K562 (cell line): Measurements from ENCODE around the gene MLH1. TPM values are rescaled to one million over a fixed set of nuclear protein-coding genes. Genes with fewer than 3 reads are reported as not detected.

Experiments used
- ATAC-seq: fragments of 200-7000 bp; cut with Tn5 transposase; 3 replicates; pipeline ENCODE4 v1.9.1; 2020; ENCODE audit warnings: moderate library complexity
- BruUV-seq: library from RNA; stranded (reverse); fragments of 400-500 nt; replicated peaks from 2 replicates; lab custom pipeline; 2021; lab: Mats Ljungman, UMichigan
- CTCF ChIA-PET: fragments of 300-600 bp; formaldehyde crosslinking; extraction: SDS; loops from one replicate; lab custom pipeline; 2021; ENCODE audit warnings: low intra/inter-chr PET ratio; lab: Yijun Ruan, JAX
- POLR2A ChIA-PET: fragments of 300-600, 350-650 bp; sonication (Branson Sonifier 250); formaldehyde crosslinking; extraction: SDS; loops from one replicate; lab custom pipeline; 2021; ENCODE audit warnings: antibody characterized with exemption, inconsistent platforms; lab: Yijun Ruan, JAX
- DNase-seq, 4 experiments: peaks; one replicate each; pipeline versions ENCODE4 v3.0.0 to v3.0.0-alpha.2; 2011 to 2018; ENCODE audit warnings: low spot score in 3 of 4, mixed read lengths in 3 of 4; ENCODE audit errors: extremely low read depth in 1 of 4
- FAIRE-seq: peaks from 2 replicates; lab custom pipeline; 2011; peaks lifted over from hg19 to GRCh38; lab: Jason Lieb, UNC
- H2AFZ ChIP-seq: 2 replicates; pipeline ENCODE4 v1.6.0; 2011; ENCODE audit warnings: low read depth, low read length, control low read depth, inconsistent platforms
- H3K27ac ChIP-seq: fragments of 200-600 bp; 3 replicates; pipeline ENCODE4 v1.8.0; 2011; ENCODE audit warnings: low read depth, mild to moderate bottlenecking, control low read depth, inconsistent platforms, low read length, moderate library complexity, mixed read lengths; ENCODE audit errors: extremely low read depth
- H3K27me3 ChIP-seq, 2 experiments: fragments of 300-600 bp in 1 of 2; 2 replicates in 1 of 2; 3 replicates in 1 of 2; pipeline versions ENCODE4 v1.6.0 to v1.8.0; 2011; ENCODE audit warnings: inconsistent platforms in 2 of 2, low read length in 2 of 2, mild to moderate bottlenecking in 1 of 2, mixed read lengths in 1 of 2, moderate library complexity in 1 of 2; ENCODE audit not compliant: control insufficient read depth in 2 of 2, insufficient read depth in 2 of 2
- H3K36me3 ChIP-seq: fragments of 300-600 bp; 3 replicates; pipeline ENCODE4 v1.8.0; 2011; ENCODE audit warnings: mild to moderate bottlenecking, low read length, inconsistent platforms; ENCODE audit not compliant: control insufficient read depth, insufficient read depth
- H3K4me1 ChIP-seq, 2 experiments: fragments of 200-600 bp in 1 of 2; replicated peaks in 1 of 2; 2 replicates in 1 of 2; 3 replicates in 1 of 2; pipeline versions ENCODE4 v1.5.1 to v1.8.0; 2011; ENCODE audit warnings: inconsistent platforms in 2 of 2, low read length in 2 of 2, mild to moderate bottlenecking in 1 of 2, mixed read lengths in 1 of 2, moderate library complexity in 1 of 2; ENCODE audit not compliant: control insufficient read depth in 2 of 2, insufficient read depth in 2 of 2
- H3K4me2 ChIP-seq: 2 replicates; pipeline ENCODE4 v1.6.1; 2011; ENCODE audit warnings: low read length, control low read depth, inconsistent platforms, mixed read lengths; ENCODE audit not compliant: insufficient read depth
- H3K4me3 ChIP-seq: fragments of 200-600 bp; sonication (generic), shearing (Covaris generic); 2 replicates; pipeline ENCODE4 v1.5.1; 2016; ENCODE audit warnings: control low read depth, inconsistent platforms
- H3K79me2 ChIP-seq: fragments of 200-600 bp; 3 replicates; pipeline ENCODE4 v1.8.0; 2011; ENCODE audit warnings: low read length, inconsistent platforms; ENCODE audit not compliant: control insufficient read depth, insufficient read depth
- H3K9ac ChIP-seq, 2 experiments: 2 replicates each; pipeline versions ENCODE4 v1.6.0 to v1.6.1; 2011; ENCODE audit warnings: low read depth in 2 of 2, low read length in 2 of 2, control low read depth in 1 of 2, inconsistent platforms in 1 of 2, mild to moderate bottlenecking in 1 of 2, mixed read lengths in 1 of 2; ENCODE audit not compliant: insufficient read depth in 1 of 2
- H3K9me1 ChIP-seq: one replicate; pipeline ENCODE4 v1.6.0; 2011; ENCODE audit warnings: inconsistent platforms, mild to moderate bottlenecking, low read length, moderate library complexity; ENCODE audit not compliant: control insufficient read depth, insufficient read depth
- H3K9me3 ChIP-seq: replicated peaks from 2 replicates; pipeline ENCODE4 v1.5.1; 2011; ENCODE audit warnings: low read depth, low read length, inconsistent platforms; ENCODE audit not compliant: control insufficient read depth, insufficient read depth
- H4K20me1 ChIP-seq: replicated peaks from 2 replicates; pipeline ENCODE4 v1.6.1; 2011; ENCODE audit warnings: low read length, inconsistent platforms, mixed read lengths; ENCODE audit not compliant: control insufficient read depth, insufficient read depth
- BACH1 ChIP-seq: fragments of 200-800 bp; sonication (Bioruptor generic); IDR thresholded peaks from 2 replicates; pipeline ENCODE4 v1.6.1; 2016; ENCODE audit warnings: missing genetic modification characterization, missing compliant biosample characterization
- HIVEP1 ChIP-seq: fragments of 250-450 bp; sonication (Bioruptor Pico); IDR thresholded peaks from 2 replicates; pipeline ENCODE4 v1.4.0; 2020; ENCODE audit warnings: mild to moderate bottlenecking
- HMGN3 ChIP-seq: IDR thresholded peaks from 2 replicates; pipeline ENCODE4 v1.6.1; 2011; ENCODE audit warnings: borderline replicate concordance, low read depth, mild to moderate bottlenecking, mixed read lengths, low read length; ENCODE audit not compliant: insufficient read length; ENCODE audit errors: extremely low read depth
- IRF1 ChIP-seq: sonication (generic); formaldehyde crosslinking; IDR thresholded peaks from 2 replicates; pipeline ENCODE4 v1.8.0; 2022; ENCODE audit warnings: missing genetic modification reagents, mild to moderate bottlenecking, borderline replicate concordance
- L3MBTL2 ChIP-seq: fragments of 450-650 bp; IDR thresholded peaks from 2 replicates; pipeline ENCODE4 v1.6.1; 2016; ENCODE audit warnings: mild to moderate bottlenecking, moderate library complexity
- MITF ChIP-seq: IDR thresholded peaks from 2 replicates; pipeline ENCODE4 v1.6.1; 2014; ENCODE audit warnings: antibody characterized with exemption
- NBN ChIP-seq: fragments of 450-650 bp; IDR thresholded peaks from 2 replicates; pipeline ENCODE4 v1.6.1; 2016; ENCODE audit warnings: low read depth, mild to moderate bottlenecking
- PHF8 ChIP-seq: fragments of 200-600 bp; sonication (generic); IDR thresholded peaks from 2 replicates; pipeline ENCODE4 v1.6.1; 2012; ENCODE audit warnings: mixed run types, mild to moderate bottlenecking, inconsistent platforms, low read length, moderate library complexity, borderline replicate concordance
- PREB ChIP-seq: sonication (generic); formaldehyde crosslinking; IDR thresholded peaks from 2 replicates; pipeline ENCODE4 v1.8.1; 2023; ENCODE audit warnings: mild to moderate bottlenecking, missing genetic modification reagents
- RBM22 ChIP-seq: fragments of 200-400 bp; formaldehyde crosslinking; IDR thresholded peaks from 2 replicates; pipeline ENCODE4 v1.6.1; 2018; ENCODE audit warnings: low read length, low read depth; ENCODE audit not compliant: poor library complexity, severe bottlenecking
- UBTF ChIP-seq, 2 experiments: IDR thresholded peaks; 2 replicates each; pipeline ENCODE4 v1.6.1; 2012; ENCODE audit warnings: improper control_type of control experiment in 2 of 2, low read depth in 2 of 2, low read length in 2 of 2, borderline replicate concordance in 1 of 2
- ZNF717 ChIP-seq: fragments of 250-450 bp; sonication (Bioruptor Pico); IDR thresholded peaks from 2 replicates; pipeline ENCODE4 v1.5.0; 2021
- ZNF780A ChIP-seq: fragments of 250-450 bp; sonication (Bioruptor Pico); IDR thresholded peaks from 2 replicates; pipeline ENCODE4 v1.5.0; 2021; ENCODE audit warnings: mild to moderate bottlenecking
- WGBS: fragments of 100-300 bp; shearing (Covaris generic); methylation state at CpG from one replicate; pipeline ENCODE4 v1.1.6; 2016; ENCODE audit warnings: low coverage, mixed read lengths; ENCODE audit not compliant: insufficient coverage; ENCODE audit errors: missing lambda C conversion rate; 5-methylcytosine and 5-hydroxymethylcytosine counted together
- in situ Hi-C: fragments of 300-500 bp; cut with MboI; formaldehyde crosslinking; loops from 4 replicates; pipeline ENCODE4 v1.15.0; 2018; ENCODE audit warnings: inconsistent platforms, mixed read lengths
- intact Hi-C: fragments of 100-400 bp; cut with micrococcal nuclease; formaldehyde crosslinking; loops from 2 replicates; pipeline ENCODE4 v1.14.2; 2022
- polyA plus RNA-seq, 8 experiments: library from polyadenylated mRNA; depleted of rRNA in 4 of 8; stranded (reverse) in 5 of 8; unstranded in 3 of 8; fragments of >200 nt; fragmentation: Nextera tagmentation in 2 of 8; fragmentation: Illumina TruSeq in 1 of 8; extraction: Ambion mirVana in 2 of 8; extraction: Trizol in 1 of 8; gene quantifications; 2 replicates each; pipeline versions ENCODE4 v1.2.1 to v1.2.3, GENCODE V29; 2011 to 2014; ENCODE audit warnings: inconsistent platforms in 1 of 8, missing spikeins in 1 of 8
- total RNA-seq, 7 experiments: library from RNA; depleted of rRNA in 6 of 7; stranded (reverse); fragments of >200 nt in 6 of 7; fragmentation: Illumina TruSeq in 2 of 7; extraction: Trizol in 2 of 7; gene quantifications; 2 replicates each; pipeline versions ENCODE4 v1.2.1 to v1.2.3, GENCODE V29; 2011 to 2021; ENCODE audit warnings: low replicate concordance in 1 of 7

Gene MLH1
- total and polyA plus RNA-seq, 9 of the 15 experiments (the other 6 are each of a cell fraction or from before 2014, with no cell fraction given) = 76.4 to 155 (median 117) TPM

GRCh38 chr3:36956155-36956554 lies 37.2 kb upstream of the MLH1 start:
- ATAC-seq = no peak
- H3K79me2 ChIP-seq = no peaks in the 10 kb centered on the region
- no peaks in the 10 kb centered on the region for H4K20me1 ChIP-seq
- intact Hi-C loops = loop anchor here (5.0 kb wide), 1 partner anchor 256 kb away; no protein-coding TSS in a partner anchor
- WGBS = 60% methylated on average over 3 of the region's 3 CpGs
- H3K4me3 ChIP-seq = no peak overlapping the region
- TF ChIP-seq ZNF780A (CRISPR knock-in tag) (no peak), BACH1 (tag) (no peak), UBTF (IDR thresholded peaks at IDR 0.05; ENCODE audit: borderline replicate concordance in 1 of 2, low read depth in 2 of 2, low read length in 2 of 2) (no peak), RBM22 (no peak), PHF8 (no peak), MITF (no peak), HIVEP1 (CRISPR knock-in tag) (no peak), PREB (CRISPR knock-in tag) (no peak), HMGN3 (no peak), L3MBTL2 (no peak), IRF1 (no peak), NBN (no peak), ZNF717 (no peak)
- no peaks in the 10 kb centered on the region for H3K9me3 ChIP-seq
- H3K27ac ChIP-seq = no peak overlapping the region; the same call in 2 of the 3 replicates
- no TSS peak for BruUV-seq
- ChIA-PET POLR2A (interaction anchor here (0.7 to 0.9 kb wide), 3 partner anchors 10 to 22 kb away, joined by 3 read pairs; no protein-coding TSS in a partner anchor), CTCF (no interaction called here)
- no peak for DNase-seq
- no peak overlapping the region for H2AFZ ChIP-seq
- FAIRE-seq = no peak
- no peak overlapping the region for H3K9ac ChIP-seq
- H3K9me1 ChIP-seq = no peaks in the 10 kb centered on the region
- peaks cover 22 to 53% of the 10 kb centered on the region in 2 experiments for H3K4me1 ChIP-seq
- H3K4me2 ChIP-seq = no peak overlapping the region
- no peaks in the 10 kb centered on the region for H3K27me3 ChIP-seq
- in situ Hi-C loops = loop anchor here (10.0 kb wide), 1 partner anchor 221 kb away; no protein-coding TSS in a partner anchor
- H3K36me3 ChIP-seq = no peaks in the 10 kb centered on the region
